Stimulated activated CD8-positive, alpha-beta memory T cell treated with anti-CD3 and anti-CD28 coated beads, Interleukin-4, amount 100 ng/mL, for 4 hours (primary cell): Measurements from ENCODE around the gene SENP2.
"Not testable (repeated sequence)": the region's sequence is repeated elsewhere in the genome, so short reads cannot be mapped to it uniquely, and the experiment has no call there.

ENCODE experiments used
- DNase-seq, 2 donors: peaks; one replicate each; pipeline ENCODE4 v3.0.0-alpha.2; 2020; ENCODE audit warnings: low read depth in 2 of 2, low spot score in 1 of 2

Gene SENP2

DNA sequence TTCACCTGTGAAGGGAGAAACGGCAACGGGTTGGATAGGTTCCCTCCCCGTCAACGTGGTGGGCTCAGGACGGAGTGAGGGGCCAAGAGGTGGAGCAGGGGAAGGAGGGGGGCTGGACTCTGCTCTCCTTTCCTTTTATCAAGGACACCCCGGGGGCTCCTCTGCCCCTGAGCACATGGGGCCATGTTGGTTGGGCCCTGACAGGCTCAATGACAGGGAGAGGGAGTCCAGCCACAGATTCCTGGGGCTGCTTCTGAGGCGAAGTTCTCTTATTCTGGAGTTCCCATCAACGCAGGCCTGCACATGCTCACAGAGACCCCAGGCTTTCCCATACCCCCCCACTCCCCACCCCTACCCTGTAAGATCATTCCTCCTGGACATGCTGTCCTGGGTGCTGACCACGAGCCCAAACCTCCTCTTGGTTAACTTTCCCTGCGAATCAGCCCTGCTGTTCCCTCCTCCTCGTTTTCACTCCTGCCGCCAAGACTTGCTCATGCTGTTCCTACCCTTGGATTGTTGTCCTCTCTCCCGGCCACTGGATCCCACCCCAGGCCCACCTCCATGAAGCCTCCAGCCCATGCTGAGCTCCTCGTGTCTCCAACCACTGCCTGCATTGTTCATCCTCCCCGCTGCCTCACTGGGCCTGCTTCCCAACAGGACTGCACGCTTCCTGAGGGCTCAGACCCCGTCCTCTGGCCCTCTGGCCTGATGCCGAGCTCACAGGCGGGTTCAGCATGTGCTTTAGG, 61.2 kb downstream of the SENP2 start:
- DNase-seq = no peak

DNA sequence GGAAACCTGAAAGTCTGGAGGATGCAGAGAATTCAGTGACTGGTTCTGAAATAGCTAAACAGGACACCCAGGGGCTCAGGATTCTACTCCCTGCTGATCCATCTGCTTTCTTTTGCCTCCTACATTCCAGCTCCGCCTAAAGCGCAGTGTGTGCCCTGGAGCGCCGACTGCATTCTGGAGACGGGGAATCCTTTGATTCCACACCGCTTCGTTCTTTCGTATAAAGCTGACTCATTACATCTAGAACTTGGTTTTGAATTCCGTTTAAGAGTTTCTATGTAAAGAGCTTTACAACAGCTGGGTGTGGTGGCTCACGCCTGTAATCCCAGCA, 61.8 kb downstream of the SENP2 start:
- no peak for DNase-seq

DNA sequence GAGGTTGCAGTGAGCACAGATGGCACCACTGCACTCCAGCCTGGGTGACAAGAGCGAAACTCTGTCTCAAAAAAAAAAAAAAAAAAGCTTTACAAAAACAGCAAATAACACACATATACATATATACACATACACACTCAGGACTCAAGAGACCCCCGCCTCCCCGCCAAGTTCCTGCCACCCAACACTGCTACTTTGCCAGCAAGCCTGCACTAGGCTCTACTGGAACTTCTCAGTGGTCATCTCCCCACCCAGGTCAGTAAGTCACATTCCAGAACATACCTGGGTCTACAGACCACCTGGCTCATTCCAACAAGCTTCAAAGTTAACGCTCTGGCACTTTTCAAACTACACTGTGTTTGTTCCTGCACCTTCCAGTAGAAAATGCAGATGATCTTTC, 62.3 kb downstream of the SENP2 start:
- no peak for DNase-seq

DNA sequence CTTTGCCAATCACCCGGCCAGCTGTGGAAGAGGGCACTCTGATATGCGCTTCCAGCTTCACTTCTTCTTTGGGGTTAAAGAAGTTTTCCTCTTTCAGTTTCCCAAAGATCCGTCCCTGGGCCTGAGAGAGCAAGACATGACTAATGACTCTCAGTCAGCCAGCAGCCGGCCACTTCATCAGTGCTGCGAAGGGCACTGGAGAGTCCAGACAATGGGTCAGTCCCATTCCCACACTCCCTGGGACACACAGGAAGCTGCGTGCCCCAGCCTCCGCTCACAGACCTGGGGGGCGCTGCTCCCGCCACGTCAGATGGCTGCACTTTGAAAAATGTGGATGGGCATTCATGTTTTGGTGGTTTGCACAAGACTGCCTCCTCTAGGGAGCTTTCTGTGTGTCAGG, 63.3 kb downstream of the SENP2 start:
- DNase-seq = no peak

DNA sequence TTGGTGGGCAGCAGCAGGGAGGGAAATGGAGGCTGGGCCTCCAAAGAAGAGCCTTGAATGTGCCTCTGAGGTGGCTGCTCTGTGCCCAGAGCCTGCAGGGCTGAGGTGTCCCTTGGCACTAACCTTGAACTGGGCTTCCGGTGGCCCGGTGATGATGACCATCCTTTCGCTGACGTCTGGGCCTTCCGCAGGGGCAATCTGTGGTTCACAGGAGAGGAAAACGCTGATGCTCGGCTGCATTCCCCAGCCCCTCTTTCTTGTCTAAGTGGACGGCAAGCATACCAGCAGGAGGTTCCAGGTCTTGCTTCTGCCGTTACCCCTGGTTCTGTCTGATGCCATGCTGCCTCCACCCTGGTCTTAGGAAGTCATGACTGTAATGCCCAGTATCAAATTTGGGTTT, 65.9 kb downstream of the SENP2 start:
- no peak for DNase-seq

DNA sequence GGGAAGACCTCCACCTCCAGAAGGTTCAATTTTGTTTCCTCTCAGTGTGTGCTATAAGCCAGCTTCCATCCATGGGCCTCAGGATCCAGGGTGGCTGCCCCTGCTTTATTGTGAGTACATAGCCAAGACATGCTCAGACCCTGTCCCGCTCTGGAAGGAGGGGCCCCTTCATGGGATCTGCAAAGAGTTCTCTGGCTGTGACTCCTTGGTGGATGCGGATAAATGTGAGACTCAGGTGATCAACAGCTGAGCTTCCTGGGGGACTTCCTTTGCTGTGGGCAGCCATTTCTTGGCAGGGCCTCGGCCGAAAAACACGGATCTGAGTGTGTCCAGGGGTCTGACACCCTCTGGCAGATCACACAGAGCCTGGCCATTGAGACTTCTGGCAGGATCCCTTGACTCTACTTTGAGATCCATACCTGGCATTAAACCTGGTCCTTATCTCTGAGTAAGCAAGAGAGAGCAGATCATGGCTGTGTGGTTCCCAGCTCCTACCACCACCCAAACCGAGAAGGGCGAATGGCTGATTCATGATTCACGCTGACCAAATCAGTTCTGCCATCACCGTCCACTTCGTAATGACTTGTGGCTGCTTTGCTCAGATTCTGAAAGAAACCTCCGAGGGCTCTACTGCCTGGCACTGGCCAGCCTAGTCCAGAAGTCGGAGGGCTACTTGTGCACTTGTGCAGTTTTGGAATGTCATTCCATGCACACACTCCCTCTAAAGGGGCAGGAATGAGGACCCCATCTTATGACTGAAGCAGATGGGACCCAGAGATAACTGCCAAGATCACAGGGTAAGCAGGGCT, 68.1 kb downstream of the SENP2 start:
- no peak for DNase-seq

DNA sequence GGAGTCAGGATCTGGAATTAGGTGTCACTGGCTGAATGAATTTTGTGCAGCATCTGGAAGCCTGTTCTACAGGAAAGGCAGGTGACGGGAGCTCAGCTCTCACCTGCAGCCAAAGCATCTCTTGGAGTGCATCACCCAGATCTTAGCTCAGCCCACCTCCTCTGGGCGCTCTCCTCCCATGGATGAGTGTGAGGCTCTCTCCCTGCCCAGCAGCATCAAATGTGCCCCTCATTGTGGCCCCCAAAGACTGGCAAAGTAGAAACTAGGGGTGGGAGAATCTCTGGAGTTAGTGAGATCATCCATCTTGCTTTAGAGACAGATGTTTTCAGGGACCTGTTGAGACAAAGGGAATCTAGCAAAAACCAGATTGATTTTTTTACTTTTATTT, 68.7 kb downstream of the SENP2 start:
- no peak for DNase-seq

DNA sequence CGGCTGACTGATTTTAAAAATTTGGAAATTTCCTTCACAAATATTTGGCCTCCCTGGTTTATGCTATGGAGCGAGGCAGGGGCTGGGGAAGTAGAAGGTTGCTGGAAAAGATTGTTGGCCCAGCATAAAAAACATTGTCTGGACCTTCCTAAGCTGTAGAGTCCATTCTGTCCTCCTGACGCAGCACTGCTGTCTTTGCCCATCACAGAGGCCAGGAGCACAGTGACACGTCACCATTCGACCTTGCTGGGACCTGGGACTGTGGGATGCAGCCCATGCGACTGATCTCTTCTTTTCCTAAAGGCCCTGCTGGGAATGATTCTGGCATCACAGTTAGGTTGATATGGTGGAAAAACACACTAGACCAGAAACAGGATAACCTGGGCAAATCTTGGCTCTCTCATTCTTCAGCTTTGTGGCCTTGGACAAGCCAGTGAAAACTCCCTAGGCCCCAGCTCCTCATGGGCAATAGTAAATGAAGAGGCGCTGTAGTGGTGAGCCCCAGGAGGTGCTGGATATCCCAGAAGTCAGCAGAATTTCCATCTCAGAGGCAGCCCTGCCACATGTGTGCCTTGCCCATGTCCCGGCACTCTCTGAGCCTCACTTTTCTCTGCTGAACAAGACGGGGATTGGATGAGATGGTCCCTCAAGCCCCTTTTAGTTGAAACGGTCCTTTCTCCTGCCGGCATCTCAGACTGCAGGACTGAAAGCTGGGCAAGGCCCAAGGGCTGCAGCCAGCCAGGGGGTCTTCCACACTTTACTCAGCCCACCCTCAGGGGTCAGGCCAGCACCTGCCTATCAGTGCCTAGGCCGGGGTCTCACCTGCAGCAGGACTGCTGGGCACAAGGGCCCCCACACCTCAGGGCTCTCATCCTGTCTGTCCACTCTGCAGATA, 69.6 kb downstream of the SENP2 start:
- no peak for DNase-seq

DNA sequence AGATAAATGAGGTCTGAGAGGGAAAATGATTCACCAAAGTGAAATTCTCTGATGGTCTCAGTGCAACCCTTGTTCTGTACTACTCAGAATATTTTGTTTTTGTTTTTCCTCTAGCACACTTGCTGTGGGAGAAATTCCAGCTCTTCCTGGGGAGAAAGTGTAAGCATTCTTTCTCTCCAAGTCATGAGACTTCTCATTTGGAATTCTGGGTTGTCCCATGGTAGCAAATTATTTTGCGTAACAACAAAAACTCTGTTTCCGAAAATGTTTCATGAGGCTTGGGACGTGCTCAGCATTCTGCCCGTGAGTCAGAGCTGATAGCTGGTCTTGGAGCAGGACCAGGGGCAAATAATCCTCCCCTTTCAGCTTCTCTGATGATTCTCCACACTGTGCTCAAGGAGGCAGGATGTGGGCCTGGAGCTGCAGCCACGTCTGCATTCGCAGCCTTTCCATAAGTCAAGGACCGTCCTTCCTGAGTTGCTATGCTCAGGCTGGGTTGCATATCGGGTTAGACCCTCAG, 70.3 kb downstream of the SENP2 start:
- DNase-seq = no peak

DNA sequence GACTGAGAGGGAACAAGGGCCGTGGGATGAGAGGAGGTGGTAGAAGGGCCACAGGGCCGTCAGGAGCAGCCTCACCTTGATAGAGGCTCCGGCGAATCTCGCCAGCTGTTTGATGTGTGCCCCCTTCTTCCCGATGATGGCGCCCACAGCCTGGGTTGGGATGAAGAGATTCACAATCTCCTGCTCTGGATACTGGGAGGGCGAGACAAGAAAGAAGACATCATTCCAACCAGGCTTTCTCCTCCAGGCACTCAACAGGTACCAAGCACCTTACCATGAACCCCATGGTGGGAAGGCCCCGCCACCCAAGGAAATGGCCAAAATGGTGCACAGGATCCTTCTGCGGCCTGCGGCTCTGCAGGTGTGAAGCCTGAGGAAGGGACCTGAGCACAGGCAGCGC, 71.1 kb downstream of the SENP2 start:
- no peak for DNase-seq

DNA sequence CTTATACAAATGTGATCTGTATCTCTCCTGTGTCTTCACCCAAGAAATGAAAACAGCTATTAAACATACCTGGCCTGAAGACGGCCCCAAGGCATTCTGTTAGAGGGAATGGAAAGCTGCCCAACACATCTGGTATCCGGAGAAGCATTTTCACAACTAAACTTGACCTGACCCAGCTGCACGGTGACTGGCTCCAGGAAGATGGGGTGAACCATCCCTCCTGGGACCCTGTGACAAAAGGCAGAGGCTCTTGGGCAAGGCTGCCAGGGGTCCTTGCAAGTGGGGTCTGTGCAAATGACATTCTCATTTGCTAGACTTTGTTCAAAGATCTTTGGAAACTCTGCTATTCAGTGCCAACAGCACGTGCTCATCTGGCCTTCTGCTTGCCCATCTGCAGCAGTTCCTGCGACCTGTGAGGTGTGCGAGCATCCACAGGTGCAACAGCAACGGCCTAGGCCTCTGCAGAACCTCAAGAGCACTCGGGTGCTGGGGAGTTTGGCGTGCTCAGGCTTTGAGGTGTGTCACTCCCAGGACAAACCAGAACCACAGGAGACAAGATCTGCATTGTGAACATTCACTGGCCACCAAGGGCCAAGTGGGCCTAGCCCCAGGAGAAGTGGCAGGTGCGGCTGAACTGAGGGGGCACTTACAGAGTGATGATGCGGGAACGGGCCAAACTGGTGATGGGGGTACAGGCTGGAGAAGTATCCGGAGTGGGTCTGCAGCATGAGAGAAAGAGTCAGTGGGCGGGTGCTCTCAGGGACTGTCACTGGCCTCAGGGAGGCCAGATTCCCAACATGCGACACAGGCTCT, 71.8 kb downstream of the SENP2 start:
- DNase-seq = no peak

DNA sequence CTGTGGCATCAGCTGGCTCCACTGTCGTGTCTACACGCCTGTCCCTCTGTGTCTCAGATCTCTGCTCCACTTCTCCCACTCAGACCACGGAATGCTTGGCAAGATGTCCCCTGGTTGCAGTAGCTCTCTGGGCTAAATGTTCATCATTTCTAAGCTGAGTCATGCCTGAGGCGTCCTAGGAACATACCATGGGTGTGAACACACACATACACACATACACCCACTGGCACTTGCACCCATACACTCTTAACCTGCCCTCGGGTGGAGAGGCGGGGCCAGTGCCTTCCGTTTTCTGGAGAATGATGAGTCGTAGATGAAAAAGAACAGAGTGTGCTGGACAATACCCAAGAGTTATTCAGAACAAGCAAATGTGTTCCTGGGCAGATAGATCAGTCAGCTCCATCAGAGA, 72.4 kb downstream of the SENP2 start:
- no peak for DNase-seq

DNA sequence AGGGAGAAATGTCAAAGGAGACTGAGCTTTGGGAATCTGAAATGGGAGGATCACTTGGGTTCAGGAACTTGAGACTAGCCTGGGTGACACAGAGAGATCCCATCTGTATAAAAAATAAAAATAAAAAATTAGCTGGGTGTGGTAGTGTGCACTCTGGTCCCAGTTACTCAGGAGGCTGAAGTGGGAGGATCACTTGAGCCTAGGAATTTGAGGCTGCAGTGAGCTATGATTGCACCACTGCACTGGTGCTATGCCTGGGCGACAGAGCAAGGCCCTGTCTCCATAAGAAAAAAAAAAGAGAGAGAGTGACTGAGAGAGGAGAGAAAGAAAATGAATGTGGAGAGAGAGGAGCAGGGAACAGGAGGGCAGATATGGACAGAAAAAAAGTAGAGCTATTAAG, 72.8 kb downstream of the SENP2 start:
- no peak for DNase-seq

DNA sequence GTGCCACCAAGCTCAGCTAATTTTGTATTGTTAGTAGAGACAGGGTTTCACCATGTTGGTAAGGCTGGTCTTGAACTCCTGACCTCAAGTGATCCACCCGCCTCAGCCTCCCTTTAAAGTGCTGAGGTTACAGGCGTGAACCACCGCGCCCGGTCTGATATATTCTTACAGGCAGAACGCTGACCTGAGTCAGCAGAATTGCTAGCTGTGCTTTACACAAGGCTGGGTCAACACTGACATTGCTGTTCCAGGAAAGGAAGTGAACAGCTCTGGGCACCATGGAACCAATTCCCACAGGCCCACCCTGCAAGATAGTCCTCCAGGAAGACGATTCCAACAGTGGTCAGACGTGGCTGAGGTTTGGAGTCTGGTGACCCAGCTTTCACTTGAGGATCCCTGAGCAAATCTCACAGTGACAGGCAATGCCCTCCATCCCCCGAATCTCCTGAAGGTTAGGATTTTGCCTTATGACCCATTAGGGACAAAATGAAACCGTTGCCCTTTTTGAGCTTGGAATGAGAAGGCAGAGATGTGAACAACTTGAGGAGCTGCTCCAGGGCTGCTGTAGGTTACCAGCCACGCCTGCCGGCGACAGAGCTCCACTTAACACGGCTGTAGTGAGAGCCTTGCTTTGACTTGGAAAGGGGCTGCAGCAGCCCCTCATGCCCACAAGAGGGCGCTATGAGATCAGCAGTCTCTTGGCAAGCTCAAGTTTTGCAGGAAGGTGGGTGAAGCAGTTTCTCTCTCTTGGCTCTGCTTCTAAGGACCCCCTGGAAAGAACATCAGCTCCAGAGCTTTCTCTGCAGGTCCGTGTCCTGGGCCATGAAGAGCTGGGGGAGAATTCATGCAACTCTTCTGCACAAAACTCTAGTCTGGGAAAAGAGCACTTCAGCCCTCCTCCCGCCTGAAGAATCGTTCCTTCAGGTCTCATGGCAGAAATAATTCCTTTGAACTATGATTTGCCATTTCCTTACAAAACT, 74.1 kb downstream of the SENP2 start:
- peak; percentile 12 to 19 for DNase-seq

DNA sequence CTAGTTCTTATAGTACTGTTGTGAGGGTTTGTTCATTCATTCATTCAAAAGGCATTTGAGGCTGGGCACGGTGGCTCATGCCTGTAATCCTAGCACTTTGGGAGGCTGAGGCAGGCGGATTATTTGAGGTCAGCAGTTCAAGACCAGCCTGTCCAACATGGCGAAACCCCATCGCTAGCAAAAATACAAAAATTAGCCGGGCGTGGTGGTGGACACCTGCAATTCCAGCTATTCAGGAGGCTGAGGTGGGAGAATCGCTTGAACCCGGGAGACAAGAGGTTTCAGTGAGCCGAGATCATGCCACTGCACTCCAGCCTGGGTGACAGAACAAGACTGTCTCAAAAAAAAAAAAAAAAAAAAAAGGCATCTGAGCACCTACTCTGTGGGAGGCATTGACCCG, 75.2 kb downstream of the SENP2 start:
- not testable (repeated sequence) for DNase-seq

DNA sequence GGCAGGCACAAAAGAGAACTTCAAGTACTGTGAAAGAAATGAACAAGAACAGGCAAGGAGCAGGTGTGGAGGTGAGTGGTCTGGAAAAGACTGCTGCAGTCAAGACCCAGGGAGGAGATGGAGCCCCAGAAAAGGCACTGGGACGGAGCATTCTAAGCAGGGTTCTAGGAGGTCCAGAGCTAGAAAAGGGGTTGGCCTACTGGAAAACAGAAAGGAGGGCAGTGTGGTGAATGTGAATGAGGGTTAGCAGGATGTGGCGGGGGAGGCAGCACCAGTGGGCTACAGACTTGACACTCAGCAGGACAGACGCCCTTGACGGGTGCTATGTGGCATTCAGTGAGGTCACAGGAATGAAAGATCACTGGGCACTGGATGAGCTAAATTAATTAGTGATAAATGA, 75.7 kb downstream of the SENP2 start:
- DNase-seq = no peak

DNA sequence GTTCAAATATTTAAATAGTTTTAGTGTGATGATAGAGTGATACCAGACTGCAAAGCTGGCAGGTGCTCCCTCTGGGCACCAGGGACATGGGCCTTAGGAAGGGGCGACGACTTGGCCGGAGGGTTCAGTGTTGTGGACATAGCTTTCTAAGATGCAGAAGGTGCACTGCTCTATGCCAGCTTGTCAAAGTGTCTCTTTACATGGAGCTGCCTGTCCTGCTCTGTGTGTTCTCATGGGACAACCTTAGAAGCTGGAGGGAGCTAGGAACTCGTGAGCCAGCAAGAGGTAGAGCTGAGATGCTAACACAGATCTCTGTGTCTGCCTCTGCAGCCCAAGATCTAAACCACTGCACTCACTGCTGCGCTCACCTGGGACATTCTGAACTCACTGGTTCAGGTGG, 77.8 kb downstream of the SENP2 start:
- DNase-seq = no peak

DNA sequence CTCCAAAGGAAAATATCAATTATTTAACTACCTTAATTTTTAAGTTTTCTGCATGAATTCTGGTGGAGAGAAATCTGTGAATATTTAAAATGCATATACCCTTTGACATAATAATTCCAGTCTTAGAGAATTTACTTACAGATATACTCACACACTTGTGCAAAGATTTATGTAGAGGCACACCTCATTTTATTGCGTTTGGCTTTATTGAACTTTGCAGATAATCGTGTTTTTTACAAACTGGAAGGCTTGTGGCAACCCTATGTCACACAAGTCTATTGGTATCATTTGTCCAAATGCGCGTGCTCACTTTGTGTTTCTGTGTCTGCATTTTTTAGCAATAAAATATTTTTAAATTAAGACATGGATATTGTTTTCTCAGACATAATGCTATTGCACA, 81.5 kb downstream of the SENP2 start:
- no peak for DNase-seq

DNA sequence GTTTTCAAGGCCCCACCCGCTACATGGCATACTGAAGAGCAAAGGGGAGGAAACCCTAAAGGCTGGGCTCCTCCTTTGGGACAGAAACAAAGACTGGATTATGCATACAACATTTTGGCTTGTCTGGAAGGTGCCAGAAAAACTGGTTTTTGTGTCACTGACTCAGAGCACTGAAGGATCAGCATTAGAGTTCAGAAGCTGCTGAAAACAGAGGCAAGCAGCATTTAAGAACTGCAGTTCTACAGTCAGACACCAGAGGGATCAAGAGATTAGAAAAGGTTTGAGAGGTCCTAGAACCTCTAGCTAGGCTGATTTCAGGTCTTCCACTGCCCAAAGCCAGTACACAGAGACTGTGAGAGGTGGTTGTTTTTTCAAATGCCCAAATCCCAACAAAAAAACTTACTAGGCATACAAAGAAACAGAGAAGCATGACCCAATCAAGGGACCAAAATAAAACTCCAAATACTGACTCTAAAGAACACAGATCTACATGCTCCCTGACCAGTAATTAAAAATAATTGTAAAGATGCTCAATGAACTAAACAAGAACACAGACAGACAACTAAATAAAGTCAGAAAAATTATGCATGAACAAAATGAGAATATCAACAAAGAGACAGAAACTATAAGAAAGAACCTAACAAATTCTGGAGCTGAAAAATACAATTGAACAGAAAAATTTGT, 91.2 kb downstream of the SENP2 start:
- no peak for DNase-seq
